Stimulated activated CD4-positive, alpha-beta T cell treated with anti-CD3 and anti-CD28 coated beads, TNF-alpha, amount 100 ng/mL, for 1 hour (primary cell): Measurements from ENCODE around the gene PDE4A.
"Not testable (repeated sequence)": the region's sequence is repeated elsewhere in the genome, so short reads cannot be mapped to it uniquely, and the experiment has no call there.

Experiments
- DNase-seq, 3 donors: peaks; one replicate each; pipeline ENCODE4 v3.0.0-alpha.2; 2020; ENCODE audit warnings: low read depth in 3 of 3, low spot score in 1 of 3

PDE4A gene

DNA sequence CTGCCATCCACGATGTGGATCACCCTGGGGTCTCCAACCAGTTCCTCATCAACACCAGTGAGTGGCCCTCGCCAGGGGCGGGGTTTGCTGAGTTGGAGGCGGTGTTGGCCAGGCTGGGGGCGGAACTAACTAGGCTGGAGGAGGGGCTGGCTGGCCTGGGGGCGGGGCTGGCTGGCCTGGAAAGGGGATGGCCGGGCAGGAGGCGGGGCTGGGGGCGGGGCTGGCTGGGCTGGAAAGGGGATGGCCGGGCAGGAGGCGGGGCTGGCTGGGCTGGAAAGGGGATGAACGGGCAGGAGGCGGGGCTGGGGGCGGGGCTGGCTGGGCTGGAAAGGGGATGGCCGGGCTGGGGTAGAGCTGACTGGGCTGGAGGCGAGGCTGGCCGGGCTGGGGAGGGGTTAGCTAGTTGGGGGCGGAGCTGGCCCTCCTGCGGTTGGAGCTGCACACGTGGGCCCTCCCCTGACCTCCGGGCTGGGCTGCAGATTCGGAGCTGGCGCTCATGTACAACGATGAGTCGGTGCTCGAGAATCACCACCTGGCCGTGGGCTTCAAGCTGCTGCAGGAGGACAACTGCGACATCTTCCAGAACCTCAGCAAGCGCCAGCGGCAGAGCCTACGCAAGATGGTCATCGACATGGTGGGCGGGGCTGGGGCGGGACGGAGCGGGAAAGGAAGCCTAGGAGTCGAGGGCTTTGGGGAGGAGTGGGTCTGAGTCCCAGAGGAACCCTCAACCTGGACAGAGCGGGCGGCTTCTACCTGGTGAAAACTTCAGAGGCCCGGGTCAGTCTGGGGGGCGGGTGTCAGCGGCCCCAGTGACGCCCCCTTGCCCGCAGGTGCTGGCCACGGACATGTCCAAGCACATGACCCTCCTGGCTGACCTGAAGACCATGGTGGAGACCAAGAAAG, 41.0 kb downstream of the PDE4A start:
- DNase-seq, result peak; percentile 65 to 78 (median 74)

DNA sequence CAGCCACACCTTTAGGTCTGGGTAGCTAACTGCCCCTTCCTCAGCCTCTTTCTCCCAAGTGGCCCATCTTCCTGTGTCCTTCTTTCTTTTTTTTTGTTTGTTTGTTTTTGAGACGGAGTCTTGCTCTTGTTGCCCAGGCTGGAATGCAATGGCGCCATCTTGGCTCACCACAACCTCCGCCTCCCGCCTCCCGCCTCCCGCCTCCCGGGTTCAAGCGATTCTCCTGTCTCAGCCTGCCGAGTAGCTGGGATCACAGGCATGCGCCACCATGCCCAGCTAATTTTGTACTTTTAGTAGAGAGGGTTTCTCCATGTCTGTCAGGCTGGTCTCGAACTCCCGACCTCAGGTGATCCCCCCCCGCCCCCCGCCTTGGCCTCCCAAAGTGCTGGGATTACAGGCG, 41.7 kb downstream of the PDE4A start:
- DNase-seq, result not testable (repeated sequence)

DNA sequence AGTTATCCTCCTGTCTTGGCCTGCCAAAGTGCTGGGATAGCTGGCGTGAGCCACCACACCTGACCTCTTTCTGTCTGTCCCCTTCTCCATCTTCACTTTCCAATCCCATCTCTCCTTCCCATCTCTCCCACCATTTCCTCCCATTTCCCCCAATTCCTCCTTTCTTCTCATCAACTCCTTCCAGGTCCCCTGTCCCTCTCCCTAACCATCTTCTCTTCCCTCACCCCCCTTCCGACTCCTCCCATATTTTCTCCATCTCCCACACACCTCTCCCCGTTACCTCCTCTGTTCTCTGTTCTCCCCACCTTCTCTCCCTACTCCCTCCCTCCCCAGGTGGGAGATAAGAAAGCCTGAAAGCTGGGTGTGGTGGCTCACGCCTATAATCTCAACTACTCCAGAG, 42.2 kb downstream of the PDE4A start:
- DNase-seq, result no peak

DNA sequence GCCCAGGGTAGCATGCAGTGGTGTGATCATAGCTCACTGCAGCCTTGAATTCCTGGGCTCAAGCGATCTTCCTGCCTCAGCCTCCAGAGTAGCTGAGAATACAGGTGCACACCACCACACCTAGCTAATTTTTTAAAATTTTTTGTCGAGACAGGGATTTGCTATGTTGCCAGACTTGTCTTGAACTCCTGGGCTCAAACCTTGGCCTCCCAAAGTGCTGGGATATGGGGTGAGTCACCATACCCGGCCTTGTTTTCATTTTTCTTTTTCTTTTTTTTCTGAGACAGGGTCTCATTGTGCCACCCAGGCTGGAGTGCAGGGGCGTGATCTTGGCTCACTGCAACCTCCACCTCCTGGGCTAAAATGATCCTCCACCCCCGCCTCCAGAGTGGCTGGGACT, 44.1 kb downstream of the PDE4A start:
- DNase-seq, result no peak

DNA sequence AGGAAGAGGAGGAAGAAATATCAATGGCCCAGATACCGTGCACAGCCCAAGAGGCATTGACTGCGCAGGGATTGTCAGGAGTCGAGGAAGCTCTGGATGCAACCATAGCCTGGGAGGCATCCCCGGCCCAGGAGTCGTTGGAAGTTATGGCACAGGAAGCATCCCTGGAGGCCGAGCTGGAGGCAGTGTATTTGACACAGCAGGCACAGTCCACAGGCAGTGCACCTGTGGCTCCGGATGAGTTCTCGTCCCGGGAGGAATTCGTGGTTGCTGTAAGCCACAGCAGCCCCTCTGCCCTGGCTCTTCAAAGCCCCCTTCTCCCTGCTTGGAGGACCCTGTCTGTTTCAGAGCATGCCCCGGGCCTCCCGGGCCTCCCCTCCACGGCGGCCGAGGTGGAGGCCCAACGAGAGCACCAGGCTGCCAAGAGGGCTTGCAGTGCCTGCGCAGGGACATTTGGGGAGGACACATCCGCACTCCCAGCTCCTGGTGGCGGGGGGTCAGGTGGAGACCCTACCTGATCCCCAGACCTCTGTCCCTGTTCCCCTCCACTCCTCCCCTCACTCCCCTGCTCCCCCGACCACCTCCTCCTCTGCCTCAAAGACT, 46.9 kb downstream of the PDE4A start:
- no peak for DNase-seq

DNA sequence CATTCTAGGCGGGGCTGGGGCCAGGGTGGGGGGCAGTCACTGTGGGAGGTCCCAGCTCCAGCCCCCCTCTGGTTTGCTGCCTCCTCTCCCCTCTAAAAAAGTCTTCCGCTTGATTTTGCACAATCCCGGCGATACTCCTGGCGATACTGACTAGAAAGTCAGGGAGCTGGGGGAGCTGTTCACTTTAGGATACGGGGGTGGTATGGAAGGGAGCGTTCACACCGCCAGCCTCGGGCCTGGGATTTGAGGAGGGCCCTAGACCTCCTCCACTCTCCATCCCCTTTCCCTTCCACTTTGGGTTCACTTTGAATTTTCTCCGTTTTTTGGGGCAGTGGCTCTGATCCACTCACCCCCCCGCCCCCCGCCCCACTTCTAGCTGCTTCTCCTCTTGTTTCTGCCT, 47.8 kb downstream of the PDE4A start:
- no peak for DNase-seq

DNA sequence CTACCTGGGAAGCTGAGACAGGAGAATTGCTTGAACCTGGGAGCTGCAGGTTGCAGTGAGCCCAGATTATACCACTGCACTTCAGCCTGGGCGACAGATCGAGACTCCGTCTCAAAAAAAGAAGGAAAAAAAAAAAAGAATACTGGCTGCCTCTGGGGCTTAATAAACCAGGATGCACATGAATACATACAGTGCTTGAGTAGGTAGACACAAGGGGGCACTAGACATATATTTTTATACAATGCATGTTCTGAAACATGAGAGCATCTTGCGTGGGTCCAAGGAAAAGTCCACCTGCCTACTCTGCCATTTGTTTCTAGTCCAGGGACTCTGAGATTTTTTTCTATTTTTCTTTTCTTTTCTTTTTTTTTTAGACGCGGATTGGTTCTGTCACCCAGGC, 51.6 kb downstream of the PDE4A start:
- no peak for DNase-seq

DNA sequence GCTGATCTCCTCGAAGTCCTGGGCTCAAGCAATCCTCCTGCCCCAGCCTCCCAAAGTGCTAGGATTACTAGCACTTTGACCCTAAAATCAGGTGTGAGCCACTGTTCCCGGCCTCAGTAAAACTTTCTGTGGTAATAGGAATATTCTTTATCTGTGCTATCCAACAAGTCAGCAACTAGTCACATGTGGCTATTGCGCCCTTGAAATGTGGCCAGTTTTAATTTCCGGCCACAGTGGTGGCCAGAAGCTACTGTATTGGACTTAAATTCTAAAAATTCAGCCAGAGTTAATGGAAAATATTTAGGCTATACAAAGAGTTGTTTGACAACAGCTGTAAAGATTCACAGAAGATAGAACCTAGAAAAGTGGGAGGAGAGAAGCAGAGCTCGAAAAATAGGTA, 52.9 kb downstream of the PDE4A start:
- no peak for DNase-seq

DNA sequence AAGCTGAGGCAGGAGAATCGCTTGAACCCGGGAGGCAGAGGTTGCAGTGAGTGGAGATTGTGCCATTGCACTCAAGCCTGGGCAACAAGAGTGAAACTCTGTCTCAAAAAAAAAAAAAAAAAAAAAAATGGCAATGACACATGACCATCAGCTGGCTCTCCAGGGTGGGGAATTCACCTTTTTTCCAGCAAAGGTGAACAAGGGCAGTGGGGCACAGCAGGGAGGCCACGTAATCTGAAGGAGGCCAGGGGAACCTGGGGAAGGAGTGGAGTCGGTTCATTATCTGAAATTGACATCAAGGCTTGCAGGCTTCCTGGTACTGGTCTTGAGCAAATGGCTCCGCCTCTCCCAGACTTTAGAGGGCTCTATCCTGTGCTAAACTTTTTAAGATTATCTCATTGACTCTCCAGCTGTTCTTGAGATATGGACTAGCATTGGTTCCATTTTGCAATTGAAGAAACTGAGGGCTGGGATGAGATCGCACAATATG, 54.7 kb downstream of the PDE4A start:
- no peak for DNase-seq

DNA sequence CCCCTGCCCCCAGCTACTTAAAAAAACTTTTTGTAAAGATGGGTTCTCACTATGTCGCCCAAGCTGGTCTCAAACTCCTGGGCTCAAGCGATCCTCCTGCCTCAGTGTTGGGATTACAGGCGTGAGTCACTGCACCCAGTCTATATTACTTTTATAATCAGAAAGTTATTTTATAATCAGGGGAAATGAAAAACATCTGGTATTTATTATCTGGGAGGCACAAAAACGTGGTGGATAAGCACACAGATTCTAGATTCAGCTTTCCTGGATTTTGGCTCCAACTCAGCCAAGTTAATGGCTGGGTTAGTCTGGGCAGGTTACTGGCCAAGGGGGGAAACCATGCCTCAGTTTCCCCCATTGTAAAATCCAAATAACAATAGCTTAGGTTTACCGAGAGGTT, 58.1 kb downstream of the PDE4A start:
- DNase-seq, result no peak

DNA sequence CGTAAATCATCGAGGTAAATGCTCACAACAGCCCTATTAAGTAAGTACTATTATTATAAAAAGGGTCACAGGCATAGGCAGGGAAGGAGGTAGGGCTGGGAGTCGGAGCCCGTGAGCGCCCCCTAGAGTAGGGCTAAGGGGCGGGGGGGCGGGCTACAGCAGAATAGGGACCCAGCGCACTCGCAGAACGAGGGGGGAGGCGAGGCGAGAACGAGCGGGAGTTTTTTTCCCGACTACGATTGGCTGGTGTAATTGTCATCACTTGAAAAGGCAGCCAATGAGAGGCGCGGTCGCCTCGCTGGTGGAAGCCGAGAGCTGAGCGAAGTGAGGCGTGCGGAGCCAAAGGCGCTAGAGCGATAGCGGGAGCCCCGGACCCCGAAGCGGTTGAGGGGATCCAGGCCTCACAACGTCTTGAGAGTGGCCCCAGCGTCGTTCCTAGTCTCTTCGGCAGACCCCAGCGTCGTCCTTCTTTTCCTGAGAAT, 58.6 kb downstream of the PDE4A start:
- DNase-seq, result peak; percentile 77 to 82 (median 80)

DNA sequence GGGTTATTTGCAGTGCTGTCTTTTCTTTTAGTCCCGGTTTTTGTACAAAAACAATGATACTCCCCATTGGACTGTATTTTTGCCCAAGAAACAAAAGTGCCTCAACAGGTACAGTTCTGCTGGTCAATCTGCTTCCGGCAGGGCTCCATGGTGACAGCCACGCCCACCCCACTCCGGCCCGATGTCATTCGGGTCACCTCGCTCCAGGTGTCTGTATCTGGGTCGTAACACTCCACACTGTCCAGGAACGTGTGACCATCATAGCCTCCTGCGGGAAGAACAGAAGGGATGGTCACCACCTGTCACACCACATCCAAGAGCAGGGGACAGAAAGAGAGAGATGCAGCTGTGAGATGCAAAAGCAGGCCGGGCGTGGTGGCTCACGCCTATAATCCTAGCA, 66.2 kb downstream of the PDE4A start:
- DNase-seq, result no peak

DNA sequence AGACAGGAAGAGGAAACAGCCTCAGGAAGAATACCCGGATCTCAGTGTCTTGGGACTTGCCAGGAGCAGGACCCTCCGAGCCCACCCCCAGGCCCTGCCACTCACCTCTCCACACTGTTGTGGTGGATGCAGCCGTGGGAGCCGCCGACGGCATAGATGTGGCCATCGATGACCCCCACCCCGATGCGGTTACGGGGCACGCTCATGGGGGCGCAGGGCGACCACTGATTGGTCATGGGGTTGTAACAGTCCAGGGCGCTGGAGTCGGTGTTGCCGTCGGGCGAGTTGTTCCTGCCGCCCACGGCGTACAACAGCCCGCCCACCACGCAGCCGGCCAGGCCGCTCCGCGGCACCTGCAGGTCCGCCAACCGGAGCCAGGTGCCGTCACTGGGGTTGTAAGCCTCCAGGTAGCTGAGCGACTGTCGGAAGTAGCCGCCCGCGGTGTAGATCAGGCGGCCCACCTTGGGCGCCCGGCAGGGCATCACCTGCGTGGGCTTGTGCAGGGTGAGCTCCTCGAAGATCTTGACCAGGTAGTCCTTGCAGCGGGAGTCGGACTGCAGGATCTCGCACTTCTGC, 71.2 kb downstream of the PDE4A start:
- DNase-seq, result no peak

DNA sequence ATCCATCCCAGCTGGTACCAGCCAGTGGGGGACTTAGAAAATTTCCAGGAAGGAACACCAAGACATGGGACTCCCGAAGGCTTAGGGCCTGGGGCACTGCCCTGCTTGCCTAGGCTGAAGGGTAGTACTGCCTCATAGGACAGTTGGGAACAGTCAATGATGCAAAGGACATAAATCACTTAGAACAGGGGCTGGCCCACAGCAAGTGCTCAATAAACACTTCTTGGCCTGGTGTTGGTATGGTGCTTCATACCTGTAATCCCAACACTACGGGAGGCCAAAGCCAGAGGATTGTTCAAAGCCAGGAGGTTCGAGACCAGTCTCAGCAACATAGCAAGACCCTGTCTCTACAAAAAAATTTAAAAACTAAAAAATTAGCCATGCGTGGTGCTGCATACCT, 77.0 kb downstream of the PDE4A start:
- no peak for DNase-seq

DNA sequence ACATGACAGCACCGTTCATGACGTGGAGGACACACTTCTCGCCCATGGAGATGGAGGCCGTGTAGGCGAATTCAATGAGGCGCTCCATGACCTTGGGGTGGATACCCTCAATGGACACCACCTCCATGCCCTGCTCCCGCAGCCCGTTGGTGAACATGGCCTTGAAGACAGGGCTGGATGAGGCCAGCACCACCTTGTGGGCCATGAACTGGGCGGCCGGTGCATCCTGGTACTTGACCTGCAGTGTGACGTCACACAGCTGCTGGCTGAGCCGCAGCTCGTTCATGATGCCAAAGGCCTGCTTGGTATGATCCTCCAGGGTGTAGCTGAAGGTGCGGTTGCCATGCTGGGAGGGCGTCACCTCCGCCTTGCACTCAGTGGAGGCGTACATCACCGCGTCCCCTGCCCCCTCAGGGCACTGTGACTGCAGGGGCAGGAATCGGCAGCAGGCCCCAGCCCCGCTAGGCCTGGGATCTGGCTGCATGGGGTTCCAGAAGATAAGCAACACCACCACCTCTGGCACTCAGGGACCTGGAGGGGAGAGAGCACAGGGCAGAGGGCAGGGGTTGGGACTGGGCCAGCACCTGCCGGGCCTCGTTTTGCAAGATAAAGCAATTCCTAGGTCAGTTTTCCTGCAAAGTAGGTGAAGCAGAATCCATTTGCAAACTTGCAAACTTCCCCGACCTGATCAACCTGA, 79.4 kb downstream of the PDE4A start:
- no peak for DNase-seq

DNA sequence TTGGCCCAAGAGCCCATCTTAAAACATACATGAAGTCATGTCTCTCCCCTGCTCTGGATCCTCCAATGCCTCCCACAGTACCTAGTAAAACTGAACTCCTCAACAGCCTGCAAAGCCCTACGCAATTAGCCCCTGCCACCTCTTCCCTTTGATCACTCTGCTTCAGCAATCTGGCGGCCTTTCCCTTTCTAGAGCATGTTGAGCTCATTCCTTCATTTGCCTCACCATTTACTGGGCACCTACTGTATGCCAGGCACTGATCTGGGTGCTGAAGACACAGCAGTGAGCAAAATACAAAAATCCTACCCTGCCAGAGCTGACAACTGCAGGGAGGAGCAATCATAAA, 79.9 kb downstream of the PDE4A start:
- no peak for DNase-seq

DNA sequence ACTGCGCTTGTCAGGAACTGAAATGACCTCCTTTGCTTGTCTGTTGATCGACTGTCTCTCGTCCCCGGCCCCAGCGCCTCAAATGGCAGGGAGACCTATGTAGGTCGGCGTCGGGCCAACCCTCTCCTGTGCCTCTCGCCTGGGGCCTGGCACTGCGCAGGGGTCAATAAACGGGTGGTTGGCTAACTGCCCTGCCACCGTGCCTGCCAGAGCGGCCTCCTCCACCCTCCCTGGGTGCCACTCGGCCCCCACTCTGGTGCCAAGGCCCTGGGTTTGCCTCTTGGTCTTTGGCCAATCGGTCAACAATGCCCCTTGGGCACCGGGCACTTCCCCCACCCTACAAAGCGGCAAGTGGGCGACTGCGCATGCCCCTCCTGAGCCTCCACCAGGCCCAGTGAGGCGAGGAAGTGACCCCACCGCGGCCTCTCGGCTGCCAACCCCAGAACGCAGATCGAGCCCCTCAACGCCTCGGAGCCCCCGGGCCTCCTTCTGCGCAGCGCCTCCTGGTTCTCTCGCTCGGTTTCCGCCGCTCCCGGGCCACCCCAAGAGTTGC, 81.7 kb downstream of the PDE4A start:
- DNase-seq, result peak in 2 of 3 donors; percentile 15 to 33

DNA sequence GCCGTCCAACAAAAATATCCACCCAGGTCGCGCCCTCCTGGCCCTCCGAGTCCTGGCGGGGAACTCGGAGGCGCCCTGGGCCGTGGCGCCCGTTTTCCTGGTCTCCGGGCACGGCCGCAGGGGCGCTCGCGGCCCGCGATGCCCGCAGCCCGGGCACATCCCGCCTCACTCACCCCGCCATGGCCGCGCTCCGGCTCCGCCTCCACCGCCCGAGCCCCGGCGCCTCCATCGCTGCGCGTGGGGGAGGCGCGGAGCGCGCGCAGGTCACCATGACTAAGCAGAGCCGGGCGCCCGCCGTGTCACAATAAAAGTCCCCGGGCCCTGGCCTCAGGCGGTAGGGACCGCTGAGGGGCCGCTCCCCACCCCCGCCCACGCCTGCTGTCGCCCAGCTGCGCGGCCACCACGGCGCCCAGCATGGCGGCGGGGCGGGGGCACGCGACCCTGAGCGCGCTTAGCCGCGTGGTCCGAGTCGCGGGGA, 82.2 kb downstream of the PDE4A start:
- peak; percentile 74 to 81 (median 78) for DNase-seq

DNA sequence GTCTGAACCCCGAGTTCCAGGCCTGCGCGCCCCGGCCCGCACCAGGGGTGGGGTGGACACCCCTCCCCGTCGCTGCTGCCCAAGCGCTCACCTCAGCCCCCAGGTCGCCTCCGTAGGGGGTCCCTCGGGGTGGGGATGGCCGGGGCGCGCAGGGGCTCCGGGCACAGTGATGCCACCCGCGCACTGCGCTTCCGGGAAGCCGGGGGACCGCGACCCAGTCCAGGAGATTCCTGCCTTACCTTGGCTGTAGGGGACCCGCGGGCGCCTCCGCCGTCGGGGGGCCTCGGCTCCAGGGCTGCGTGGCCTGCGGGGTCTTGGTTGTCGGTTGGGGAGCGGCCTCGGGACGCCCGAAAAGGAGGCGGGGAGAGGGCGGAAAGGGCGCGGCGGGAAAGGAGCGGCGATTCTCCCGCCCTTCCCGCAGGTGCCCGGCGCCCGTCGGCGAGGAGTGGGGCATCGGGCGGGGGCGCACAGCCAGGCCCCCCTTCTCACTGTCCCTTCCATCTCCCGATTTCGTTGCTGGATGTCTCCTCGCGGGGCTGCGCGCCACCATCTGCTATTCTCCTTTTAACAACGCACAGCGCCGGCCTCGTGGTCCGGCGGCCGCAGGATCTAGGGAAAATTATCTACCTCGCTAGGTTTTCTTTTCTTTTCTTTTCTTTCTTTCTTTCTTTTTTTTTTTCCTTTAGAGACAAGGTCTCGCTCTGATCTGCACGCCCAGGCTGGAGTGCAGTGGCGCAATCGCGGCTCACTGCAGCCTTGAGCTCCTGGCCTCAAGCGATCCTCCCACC, 82.9 kb downstream of the PDE4A start, which contains the start of gene KEAP1:
TSS of gene KEAP1 (minus strand) at position 355 of the 788 bp plus-strand sequence. CDS start 3,323 bp downstream, outside the sequence.
- DNase-seq, result peak in 1 of 3 donors; percentile 32

DNA sequence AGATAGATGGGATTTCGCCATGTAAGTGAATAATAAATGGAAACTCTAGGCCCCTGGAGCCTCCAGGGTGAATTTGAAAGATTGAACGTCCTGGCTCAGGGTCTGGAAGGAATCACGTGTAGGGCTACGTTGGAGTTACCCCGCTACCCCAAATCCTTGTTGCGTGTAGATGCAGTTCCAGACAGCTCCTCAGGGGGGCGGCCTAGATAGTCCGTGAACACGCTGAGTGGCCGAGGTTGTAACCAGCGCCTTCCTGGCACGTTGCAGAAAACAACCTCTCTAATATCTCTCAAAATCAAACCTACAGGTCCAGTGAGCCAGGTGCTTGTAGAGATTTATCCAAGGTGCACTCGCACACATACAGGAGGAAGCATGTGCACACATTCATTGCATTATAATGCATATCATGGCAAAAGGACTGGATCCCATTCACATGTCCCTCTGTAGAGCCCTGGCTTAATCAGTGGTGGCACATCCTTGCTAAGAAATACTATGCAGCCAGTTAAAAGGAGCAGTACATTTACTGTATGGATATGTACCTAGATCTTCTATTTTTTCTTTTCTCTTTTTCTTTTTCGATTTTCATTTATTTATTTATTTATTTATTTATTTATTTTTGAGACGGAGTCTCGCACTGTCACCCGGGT, 85.4 kb downstream of the PDE4A start:
- peak; percentile 41 to 78 (median 67) for DNase-seq
